GM19328 (cell line): ENCODE measurements around the gene ACP4.
"Not testable (repeated sequence)": the region's sequence is repeated elsewhere in the genome, so short reads cannot be mapped to it uniquely, and the experiment has no call there.

Experiments
- ATAC-seq: cut with Tn5 transposase; IDR thresholded peaks from one replicate; pipeline ENCODE4 v1.9.1; 2021; ENCODE audit warnings: mild to moderate bottlenecking, moderate library complexity; ENCODE audit not compliant: unreplicated experiment

ACP4 gene

GRCh38 chr19:50796634-50797428, 6.6 kb downstream of the ACP4 start:
- no peak for ATAC-seq

GRCh38 chr19:50797429-50797780, 7.2 kb downstream of the ACP4 start:
- ATAC-seq = no peak

- ATAC-seq = no peak
These were observed 7.8 kb downstream of the ACP4 start for GRCh38 chr19:50797781-50798658.

- ATAC-seq = no peak
These were observed 8.7 kb downstream of the ACP4 start for GRCh38 chr19:50798659-50799546.

GRCh38 chr19:50799547-50799851, 9.3 kb downstream of the ACP4 start:
- no peak for ATAC-seq

GRCh38 chr19:50801107-50801506, 10.9 kb downstream of the ACP4 start:
- ATAC-seq = no peak

- ATAC-seq = no peak
These were observed 13.6 kb downstream of the ACP4 start for GRCh38 chr19:50803633-50804419.

- ATAC-seq = peak; percentile 85
These were observed 14.4 kb downstream of the ACP4 start for GRCh38 chr19:50804420-50805272.

GRCh38 chr19:50808856-50809255, 18.6 kb downstream of the ACP4 start:
- no peak for ATAC-seq

GRCh38 chr19:50811622-50812238, 21.5 kb downstream of the ACP4 start:
- ATAC-seq = not testable (repeated sequence)

- no peak for ATAC-seq
These were observed 22.3 kb downstream of the ACP4 start for GRCh38 chr19:50812474-50812873.

GRCh38 chr19:50814883-50815282, 24.7 kb downstream of the ACP4 start:
- ATAC-seq = no peak

GRCh38 chr19:50815439-50815838, 25.2 kb downstream of the ACP4 start:
- no peak for ATAC-seq

GRCh38 chr19:50817941-50818858, 28.0 kb downstream of the ACP4 start:
- ATAC-seq = peak; percentile 44

- ATAC-seq = no peak
These were observed 28.8 kb downstream of the ACP4 start for GRCh38 chr19:50818859-50819472.

GRCh38 chr19:50819636-50820035, 29.4 kb downstream of the ACP4 start:
- ATAC-seq = no peak

- no peak for ATAC-seq
These were observed 29.9 kb downstream of the ACP4 start for GRCh38 chr19:50820086-50820485.
